ENCODE results near the gene DOK5.

DNA sequence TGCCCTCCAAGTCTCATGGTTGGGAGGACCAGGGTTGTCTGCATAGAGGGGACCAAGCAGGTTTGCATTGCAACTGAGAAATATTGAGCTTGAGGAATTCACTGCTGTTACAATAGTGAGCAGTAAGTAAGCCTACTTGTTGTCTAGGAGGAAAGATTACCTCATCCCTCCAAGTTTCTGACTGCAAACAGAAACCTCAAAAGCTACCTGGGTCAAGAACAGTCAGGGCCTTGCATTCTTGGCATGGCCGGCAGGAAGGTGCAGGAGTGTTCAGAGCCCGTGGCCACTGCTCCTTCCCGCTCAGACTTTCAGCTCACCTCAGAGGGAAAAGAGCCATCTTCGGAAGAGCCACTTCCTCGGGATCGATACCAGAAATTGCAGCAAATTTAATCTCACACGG is 46.0 kb upstream of the DOK5 start:
- TF ChIP-seq CTCF (conservative IDR thresholded peaks at IDR 0.05; ENCODE audit: low read length) (no peak), EZH2phosphoT487 (IDR thresholded peaks at IDR 0.05; ENCODE audit: borderline replicate concordance, low read depth, low read length) (no peak)

Measured in OCI-LY7 (cell line).